ENCODE measurements around the gene PEAK3.

The PEAK3 gene

DNA sequence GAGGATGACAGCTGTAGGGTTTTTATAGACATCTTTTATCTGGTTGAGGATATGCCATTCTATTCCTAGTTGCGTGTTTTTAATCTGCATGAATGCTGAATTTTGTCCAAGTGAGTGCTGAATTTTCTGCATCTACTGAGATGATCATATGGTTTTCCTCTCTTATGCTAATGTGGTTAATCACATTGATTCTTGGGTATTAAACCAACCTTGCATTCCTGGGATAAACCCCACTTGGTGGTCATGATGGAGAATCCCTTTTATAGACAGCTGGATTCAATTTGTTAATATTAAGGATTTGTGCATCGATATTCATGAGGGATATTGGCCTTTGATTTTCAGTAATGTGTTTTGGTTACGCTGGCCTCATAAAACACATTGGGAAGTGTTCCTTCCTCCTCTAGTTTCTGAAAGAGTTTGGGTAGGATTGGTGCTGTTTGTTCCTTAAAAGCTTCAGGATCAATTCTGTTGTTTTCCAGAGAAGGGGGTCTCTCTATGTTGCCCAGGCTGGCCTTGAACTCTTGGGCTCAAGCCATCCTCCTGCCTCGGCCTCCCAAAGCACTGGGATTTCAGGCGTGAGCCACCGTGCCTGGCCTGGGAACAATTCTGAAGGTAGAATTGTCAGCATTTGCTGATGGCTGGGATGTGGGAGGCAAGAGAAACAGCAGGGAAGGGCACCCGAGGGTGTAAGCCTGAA lies 33.3 kb upstream of the PEAK3 start:
- FAIRE-seq: no peak

DNA sequence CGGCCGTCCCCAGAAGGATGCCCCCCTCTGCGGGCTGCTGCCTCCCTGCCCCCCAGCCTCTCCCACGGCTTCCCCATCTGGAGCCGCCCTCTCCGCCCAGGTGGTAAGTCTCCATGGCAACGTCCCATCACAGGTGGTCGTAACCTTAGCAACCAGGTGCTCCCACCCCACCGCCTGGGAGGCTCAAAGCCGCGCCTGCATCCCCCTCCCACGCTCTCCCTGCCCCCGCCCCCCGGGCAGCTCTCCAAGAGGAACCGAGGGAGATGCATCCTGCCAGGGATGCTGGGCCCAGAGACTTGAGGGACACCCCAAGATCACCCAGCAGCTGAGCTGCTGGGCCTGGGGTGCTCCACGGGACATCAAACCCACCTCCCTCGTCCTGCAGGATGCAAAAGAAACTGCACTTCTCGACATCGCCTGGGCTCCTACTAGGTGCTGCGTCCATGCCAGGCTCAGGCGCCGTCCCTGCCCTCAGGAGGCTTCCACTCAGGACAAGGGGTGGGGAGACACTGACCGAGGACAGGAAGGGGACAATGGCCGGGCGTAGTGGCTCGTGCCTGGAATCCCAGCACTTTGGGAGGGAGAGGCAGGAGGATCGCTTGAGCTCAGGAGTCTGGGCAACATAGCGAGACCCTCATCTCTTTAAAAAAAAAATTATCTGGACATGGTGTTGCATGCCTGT lies 31.0 kb upstream of the PEAK3 start:
- FAIRE-seq: no peak

DNA sequence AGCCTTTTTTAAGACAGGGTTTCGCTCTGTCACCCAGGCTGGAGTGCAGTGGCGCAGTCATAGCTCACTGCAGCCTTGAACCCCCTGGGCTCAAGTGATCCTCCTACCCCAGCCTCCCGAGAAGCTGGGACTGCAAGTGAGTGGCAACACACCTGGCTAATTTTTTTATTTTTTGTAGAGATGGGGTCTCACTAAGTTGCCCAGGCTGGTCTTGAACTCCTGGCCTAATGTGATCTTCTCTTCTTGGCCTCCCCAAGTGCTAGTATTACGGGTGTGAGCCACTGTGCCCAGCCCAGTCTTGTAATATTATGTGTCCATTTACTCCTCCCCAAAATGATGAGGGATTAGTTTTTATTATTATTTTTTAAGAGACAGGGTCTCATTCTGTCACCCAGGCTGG lies 29.1 kb upstream of the PEAK3 start:
- no peak for FAIRE-seq

DNA sequence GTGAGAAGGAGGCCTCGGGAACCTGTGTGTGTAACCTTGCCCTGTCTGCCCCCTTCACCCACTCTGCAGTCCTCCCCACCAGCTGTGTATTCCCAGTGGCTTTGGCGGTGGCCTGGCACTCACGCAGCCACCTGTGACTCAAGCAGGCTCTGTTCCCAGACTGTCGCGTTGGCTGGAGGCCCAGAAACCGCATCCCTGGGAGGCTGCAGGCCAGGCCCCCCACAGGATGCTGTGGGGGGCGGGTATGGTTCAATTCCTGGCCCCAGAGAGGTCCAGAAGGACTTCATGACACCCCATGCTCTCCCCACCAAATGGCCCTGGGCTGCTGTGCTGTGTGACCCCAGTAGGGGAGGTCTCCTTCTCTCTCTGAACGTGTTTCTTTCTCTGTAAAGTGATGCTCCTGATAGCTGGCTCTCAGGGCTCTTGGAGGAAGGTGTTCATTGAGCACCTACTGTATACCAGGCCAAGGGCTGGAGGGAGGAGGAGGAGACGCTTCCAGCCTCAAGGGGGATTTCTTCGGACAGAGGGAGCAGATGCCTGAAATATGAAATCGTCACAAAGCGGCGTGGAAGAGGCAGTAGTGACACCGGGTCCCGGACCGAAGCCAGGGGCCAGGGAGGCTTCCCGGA lies 27.9 kb upstream of the PEAK3 start:
- no peak for FAIRE-seq

DNA sequence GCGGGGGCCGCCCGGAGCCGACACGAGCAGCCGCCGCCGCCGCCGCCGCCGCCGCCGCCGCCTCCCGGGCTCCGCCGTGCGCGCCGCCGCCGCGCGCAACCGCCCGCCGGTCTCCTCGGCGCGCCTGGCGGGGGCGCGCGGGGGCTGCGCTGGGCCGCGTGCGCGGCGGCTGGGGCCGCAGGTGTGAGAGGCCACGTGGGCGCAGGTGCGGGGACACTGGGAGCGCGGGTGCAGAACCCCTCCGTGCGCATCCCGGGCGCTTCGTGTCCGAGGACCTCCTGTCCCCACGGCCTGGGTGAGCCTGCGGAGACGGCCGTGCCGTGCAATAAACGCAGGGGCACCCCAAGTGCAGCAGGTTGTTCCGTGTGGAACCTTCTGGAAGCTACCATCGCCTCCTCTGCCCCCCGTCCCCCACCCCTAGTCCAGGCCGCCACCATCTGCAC lies 26.2 kb upstream of the PEAK3 start, which contains the start of gene LINGO3:
TSS of gene LINGO3 (minus strand) at position 41 of the 443 bp plus-strand sequence. CDS start 16,378 bp downstream, outside the sequence.
- FAIRE-seq: no peak

DNA sequence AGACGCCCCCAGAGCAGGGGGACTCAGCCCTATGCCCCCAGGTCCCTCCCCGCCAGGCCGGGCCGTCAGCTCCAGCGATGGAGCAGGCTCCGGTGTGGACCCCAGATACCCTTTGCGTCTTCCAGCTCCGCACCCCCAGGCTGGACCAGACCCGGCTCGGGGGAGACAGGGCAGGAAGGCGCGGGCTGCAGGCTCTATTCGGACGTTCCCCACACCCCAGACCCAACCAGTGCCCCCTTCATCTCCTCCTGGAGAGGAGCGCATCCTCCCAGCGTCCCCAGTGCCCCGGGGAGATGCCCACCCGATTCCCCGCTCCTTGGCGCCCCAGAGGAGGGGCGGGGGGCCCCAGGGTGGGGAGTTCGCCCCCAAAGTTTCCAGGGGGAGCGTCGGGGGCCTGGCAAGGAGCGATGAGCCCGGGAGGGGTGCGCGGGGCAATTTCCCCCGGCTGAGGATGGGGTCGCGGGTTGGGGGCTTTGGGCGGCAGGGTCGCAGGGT lies 25.6 kb upstream of the PEAK3 start:
- no peak for FAIRE-seq

DNA sequence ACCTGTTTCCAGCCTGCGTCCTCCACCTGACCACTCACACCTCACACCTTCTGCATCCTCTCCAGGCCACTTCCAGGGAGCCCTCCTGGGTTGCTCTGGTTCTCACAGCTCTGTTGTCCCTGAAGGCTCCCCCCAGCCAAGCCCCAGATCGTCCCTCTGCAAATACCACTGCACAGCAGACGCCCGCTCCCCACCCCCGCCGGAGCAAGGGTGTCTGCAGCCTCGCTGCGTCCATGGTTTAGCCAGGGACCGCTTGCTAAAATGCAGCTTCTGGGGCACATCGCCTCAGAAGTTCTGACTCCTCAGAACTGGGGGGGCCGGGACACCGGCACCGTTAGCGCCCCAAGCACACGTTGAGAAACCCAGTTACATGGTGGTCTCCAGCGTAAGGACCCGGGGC lies 25.0 kb upstream of the PEAK3 start:
- no peak for FAIRE-seq

DNA sequence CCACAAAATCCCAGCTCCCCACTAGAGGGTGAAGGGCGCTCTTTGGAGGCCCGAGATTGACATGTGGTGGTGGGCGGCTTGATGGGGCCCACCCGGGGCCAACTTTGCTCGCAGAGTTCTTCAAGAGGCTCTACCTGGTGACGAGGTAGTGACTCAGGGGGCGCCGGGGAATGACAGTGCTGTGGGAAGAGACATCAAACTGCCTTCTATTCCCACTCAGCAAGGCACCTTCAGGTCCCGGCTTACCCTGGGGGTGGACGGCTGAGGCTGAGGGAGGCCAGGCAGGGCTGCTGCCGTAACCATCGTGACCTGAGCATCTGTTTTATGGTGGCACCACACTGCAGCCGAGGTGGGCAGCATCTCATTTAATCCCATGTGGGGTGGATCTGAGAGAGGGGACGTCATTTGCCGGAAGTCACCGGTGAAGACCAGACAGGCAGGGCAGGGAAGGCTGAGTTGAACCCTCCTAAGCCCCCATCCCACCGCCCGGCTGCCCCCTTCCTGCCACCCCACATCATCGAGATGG lies 24.4 kb upstream of the PEAK3 start:
- no peak for FAIRE-seq

DNA sequence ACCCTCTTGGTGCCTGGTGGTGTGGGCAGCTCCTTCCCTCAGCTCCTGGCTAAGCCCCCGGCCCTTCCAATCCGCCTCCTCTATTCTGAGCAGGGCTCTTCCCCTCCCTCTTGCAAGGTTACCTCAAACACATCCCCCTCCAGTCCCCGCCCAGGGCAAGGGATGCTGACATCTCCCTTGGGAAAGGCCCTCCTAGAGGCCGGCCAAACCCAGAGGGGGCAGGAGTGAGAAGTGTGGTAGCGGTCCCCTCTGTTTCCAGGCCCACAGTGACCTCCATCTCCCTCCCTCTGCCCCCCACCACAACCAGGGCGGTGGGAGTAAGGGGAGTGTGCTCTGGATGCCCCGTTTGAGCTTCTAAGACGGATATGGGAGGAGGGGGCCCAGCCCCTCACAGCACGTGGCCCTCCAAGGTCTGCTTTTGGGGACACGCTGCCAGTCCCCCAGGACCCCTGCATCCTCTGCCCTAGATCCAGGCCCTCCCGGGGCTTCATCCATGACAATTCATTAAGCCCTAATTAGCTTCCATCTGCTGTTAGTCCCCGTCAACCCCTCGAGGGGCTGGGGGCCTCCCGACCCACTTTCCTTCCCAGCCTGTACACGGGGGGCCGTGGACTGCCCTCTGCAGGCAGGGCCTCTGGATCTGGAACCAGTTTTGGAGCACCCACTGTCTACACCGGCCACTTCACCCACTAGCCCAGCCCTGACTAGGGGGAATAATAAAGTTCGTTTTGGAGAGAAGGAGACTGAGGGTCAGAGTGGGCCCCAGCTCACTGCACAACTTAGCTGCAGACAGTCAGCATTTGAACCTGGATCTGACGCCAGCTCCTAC lies 23.7 kb upstream of the PEAK3 start:
- no peak for FAIRE-seq

DNA sequence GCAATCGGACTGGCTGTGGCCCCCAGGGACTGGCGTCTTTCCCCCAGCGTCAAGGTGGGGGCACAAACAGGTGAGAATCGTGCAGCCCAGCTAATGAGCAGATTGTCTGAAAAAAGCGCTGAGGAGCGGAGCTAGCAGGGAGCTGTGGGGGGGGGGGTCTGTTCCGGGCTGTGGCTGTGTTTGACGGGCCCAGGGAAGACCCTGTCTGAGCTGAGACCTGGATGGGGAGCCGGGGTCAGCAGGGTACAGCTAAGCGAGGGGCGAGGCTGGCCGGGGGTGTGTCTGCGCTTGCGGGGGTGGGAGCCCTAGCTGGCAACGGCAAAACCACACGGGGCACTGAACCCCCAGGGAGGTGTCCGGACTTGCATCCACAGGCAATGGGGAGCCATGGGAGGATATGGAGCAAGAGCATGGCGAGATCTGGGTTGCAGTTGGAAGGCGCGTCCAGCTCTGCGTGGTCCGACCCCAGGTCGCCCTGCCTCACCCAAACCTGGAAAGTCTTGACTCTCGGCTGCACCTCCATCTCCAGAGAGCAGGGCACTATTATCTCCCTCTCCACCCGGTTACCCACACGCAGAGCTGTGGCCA lies 21.3 kb upstream of the PEAK3 start:
- FAIRE-seq: no peak

DNA sequence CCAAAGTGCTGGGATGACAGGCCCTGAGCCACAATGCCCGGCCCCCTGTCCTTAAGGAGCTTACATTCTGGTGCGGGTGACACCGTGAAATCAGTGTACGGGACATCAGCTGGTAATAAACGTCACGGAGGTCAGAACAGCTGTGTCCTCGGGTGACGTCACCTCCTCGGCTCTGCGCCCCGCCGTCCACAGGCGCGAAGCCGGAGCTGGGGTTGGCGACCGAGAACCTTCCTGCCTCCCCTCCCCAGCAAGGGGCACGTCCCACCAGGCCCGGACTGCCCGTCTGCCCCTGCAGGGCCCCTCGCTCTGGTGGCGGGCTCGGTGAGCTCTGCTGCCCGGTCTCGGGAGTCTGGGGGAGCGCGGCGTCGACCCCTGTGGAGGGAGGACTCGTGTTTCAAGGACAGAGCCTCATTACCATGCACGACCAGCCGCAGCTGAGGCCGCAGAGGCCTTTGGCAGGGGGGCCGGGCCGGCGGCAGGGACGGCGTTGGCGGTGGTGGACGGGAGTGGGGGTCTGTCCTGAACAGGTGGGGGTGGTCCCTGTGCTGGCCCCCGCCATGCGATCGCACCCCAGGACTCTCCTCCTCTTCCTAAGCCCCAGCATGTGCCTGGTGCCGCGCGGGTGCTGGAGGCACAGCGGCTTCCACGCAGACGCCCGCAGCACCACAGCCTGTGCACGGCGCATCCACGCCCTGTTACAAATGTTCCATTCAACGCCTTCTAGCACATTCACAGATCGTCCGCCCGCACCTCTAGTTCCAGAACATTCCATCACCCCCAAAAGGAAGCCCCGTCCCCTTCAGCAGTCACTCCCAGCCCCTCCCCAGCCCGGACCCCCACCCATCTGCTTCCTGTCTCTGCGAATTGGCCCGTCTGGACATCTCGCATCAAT lies 20.6 kb upstream of the PEAK3 start:
- no peak for FAIRE-seq

DNA sequence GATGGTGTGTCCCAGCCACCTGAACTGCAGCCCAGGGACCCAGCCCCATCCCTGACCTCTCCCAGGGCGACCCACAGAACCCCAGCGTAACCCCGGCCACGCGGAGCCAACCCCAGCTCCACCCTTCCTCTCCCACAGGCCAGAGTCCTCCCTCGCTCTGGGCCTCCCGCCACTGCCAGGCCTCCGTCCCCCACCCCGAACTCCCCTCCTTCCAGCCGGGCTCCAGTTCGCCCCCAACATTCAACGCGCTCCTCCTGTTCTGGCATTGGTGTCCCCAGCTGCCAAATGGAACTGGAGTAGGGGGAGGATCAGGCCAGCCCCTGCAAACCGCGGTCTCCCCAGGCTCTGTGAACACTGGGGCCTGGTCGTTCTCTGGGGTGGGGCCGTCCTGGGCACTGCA lies 18.6 kb upstream of the PEAK3 start:
- no peak for FAIRE-seq

DNA sequence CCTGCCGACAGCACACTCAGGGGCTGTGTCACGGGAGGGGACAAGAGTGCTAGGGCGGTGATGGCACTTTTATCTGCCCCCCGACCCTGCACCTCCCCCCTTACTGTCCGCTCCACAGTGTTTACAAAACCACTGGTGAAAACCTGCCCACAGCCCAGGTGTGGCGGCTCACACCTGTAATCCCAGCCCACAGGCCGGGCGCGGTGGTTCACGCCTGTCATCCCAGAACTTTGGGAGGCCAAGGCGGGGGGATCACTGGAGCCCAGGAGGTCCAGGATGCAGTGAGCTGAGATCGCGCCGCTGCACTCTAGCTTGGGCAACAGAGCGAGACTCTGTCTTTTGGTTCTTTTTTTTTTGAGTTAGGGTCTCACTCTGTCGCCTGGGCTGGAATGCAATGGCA lies 14.2 kb upstream of the PEAK3 start:
- no peak for FAIRE-seq

DNA sequence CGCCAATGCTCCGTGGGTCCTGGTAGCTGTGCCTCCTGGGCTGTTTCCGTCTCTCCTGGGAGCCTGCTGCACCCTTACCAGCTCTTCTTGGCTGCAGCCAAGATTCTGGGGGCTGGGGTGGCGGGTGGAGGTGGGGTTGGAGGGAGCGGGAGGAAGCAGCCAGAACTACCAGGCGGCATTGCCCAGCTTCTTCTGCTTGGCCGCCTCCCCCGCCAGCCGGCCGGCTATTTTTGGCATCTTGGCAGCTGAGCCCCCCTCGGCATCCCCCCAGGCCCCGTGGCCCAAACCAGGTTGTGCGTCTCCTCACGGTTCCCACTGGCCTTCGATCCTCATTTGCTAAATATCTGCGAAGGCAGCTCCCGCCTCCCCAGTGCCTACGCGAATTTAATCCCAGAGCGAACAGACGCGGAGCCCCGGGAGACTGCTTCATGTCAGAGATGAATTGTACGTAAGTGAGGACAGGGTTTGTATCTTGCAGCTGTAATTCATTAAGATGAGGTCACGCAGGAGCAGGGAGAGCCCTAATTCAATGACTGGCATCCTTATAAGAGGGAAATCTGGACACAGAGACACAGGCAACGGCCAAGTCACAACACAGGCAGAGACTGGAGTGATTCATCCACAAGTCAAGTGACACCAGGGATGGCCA lies 12.8 kb upstream of the PEAK3 start:
- FAIRE-seq: no peak

DNA sequence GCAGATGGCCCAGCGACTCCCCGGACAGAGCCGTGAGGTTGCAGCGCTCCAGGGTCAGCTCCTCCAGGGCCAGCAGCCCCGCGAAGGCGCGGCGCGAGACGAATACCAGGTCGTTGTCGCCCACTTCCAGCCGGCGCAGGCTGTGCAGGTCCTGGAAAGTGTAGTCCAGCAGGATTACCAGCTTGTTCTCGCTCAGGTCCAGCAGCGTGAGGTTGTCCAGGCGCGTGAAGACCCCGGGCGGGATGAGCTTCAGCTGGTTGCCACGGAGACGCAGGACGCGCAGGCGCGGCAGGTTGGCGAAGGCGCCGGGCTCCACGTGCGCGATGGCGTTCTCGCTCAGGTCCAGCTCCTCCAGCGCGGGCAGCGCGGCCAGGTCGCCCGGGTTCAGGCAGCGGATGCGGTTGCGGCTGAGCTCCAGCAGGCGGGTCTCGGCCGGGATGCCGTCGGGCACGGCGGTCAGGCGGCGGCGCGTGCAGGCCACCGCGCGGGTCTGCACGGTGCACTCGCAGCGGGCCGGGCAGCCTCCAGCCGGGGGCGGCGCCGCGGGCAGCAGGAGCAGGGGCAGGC lies 9.3 kb upstream of the PEAK3 start:
- FAIRE-seq: no peak

DNA sequence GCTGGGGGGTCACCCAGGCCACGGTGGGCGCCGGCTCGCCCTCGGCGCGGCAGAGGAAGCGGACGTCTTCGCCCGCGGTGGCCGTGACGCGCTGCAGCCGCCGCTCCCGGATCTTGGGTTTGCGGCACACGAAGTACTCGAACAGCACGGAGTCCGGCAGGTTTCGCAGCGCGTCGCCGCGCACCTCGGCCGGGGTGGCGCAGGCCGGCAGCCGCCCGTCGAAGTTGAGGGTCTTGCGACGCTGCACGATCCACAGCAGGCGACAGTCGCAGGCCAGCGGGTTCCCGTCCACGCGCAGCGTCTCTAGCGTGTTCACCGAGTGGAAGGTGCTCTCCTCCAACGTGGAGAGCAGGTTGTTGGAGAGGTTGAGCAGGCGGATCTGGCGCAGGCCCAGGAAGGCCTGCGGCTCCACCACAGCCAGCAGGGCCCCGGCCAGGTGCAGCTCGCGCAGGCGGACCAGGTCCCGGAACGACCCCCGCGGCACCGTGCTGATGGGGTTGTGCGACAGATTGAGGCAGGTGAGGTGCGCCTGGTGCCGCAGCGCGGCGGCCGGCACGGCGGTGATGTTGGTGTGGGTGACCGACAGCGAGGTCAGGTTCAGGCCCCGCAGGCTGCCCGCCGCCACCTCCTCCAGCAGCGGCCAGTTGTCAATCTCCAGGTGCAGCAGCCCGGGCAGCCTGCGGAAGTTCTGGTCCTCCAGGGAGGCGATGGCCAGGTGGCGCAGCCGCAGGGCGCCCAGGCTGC lies 8.6 kb upstream of the PEAK3 start:
- FAIRE-seq: no peak

DNA sequence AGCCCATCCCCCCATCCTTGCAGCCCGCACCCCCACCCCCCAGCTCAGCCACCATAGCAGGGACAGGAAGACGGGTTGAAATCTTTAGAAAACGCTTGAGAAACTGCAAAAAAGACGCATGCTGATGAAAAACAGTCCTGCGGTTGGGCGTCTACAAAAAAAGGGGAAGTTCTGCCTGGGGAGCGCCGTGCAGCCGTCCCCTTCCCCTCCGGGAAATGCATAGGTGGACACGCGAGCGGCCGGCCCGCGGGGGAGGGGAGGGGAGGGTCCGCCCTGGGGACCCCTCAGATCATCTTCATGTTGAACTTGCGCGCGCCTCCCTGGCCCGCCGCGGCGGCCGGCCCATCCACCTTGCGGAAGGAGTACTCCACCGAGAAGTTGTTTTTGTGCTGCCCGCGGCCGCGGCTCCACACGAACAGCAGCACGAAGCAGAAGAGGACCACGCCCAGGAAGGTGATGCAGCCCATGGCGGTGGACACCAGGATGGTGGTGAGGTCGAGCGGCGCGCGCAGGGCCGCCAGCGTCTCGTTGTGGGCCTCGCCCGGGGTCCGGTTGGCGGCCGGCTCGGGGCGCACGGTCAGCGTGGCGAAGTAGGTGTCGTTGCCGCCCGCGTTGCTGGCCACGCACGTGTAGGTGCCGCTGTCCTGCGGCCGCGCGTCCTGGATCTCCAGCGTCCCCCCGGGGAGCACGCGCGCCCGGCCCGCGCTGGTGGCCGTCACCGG lies 7.9 kb upstream of the PEAK3 start:
- FAIRE-seq: no peak

DNA sequence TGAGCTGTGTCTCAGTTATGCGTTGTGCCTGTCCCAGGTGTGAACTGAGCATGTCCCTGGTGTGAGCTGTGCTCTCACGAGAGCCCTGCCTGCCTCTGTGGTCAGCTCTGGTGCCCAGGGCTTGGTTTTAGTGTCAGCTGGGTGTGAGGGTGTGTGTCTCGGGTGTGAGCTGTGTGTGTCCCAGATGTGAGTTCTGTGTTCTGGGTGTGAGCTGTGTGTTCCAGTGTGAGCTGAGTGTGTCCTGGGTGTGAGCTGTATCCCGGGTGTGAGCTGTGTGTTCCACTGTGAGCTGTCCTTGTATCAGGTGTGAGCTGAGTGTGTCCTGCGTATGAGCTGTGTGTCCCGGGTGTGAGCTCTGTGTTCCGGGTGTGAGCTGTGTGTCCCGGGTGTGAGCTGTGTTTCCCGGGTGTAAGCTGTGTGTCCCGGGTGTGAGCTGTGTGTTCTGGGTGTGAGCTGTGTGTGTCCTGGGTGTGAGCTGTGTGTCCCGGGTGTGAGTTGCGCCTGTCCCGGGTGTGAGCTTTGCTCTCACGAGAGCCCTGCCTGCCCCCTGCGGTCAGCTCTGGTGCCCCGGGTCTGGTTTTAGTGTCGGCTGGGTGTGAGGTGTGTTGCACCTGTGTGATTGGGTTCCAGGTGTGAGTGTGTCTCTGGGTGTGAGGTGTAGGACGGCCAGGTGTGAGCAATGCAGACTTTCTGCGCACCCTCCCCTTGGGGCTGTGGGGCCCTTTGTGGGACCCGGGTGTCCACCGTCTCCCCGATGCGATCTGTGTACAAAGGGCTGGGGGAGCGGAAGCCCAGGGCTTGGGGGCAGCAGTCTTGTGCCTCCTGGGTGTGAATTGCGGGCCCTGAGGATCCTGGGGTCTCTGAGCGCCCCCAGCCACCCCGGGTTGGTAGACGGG lies 7.1 kb upstream of the PEAK3 start:
- no peak for FAIRE-seq
